ENCODE results near the gene PRM2.
"Not testable (repeated sequence)": the region's sequence is repeated elsewhere in the genome, so short reads cannot be mapped to it uniquely, and the experiment has no call there.

Gene PRM2

GRCh38 chr16:11289696-11290095 lies 13.4 kb upstream of the PRM2 start:
- DNase-seq (ENCODE audit: low read depth) = not testable (repeated sequence)

GRCh38 chr16:11289202-11289601 lies 12.9 kb upstream of the PRM2 start:
- no peak for DNase-seq (ENCODE audit: low read depth)

GRCh38 chr16:11285842-11286241 lies 9.6 kb upstream of the PRM2 start:
- DNase-seq (ENCODE audit: low read depth) = no peak

DNA sequence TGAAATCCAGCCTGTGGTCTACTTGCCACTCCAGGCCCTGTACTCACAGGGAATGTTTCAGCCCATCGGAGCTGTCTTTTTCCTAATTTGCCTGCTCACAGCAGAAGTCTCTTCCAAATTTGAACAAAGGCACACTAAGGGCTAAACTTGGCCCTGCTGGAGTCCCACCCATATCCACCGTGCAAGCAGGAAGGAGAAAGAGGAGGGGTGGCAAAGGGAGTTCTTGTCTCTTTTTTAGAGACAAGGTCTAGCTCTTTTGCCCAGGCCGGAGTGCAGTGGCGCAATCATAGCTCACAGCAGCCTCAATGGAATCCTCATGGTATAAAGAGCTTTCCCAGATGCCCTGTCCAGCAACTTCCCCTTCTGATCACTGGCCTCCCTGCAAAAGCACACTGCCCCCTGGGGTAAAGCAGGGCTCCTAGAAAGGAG lies 7.6 kb upstream of the PRM2 start:
- no peak for DNase-seq (ENCODE audit: low read depth)

DNA sequence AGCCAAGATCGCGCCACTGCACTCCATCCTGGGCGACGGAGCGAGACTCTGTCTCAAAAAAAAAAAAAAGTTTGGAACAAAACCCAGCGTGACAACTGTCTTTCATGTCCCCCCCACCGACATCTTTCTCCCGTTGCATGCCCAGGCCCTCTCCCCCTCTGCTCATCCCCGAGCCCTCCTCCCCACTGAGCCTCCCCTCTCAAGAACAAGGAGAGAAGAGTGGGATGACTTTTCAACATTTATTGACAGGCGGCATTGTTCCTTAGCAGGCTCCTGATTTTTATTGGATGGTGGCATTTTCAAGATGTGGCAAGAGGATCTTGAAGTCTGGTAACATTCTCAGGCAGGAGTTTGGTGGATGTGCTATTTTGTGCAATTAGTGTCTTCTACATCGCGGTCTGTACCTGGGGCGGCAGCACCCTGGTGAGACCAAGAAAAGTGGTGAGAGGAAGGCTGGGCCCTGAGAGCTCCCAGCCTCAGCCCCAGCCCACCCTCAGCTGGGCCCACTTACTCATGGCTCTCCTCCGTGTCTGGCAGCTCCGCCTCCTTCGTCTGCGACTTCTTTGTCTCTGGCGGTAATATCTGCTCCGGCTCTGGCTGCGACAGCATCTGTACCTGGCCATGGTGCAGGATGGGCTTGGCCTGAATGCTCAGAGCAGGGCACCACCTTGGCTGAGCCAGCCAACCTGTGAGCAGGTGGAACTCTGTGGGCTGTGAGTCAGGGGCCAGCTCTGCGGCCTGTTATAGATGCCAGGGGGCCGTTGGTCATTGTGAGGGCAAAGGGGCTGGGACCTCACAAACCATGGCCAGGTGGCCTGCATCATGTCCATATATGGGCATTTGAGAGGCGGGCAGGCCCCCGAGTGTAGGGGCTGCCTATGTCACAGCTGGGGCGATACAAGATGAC lies 4.6 kb upstream of the PRM2 start, which contains the start of gene PRM1:
Gene PRM1, minus strand, starts transcription at position 715 of the 907 bp plus-strand sequence. Its CDS starts 92 bp downstream, at position 623.
- no peak for DNase-seq (ENCODE audit: low read depth)

DNA sequence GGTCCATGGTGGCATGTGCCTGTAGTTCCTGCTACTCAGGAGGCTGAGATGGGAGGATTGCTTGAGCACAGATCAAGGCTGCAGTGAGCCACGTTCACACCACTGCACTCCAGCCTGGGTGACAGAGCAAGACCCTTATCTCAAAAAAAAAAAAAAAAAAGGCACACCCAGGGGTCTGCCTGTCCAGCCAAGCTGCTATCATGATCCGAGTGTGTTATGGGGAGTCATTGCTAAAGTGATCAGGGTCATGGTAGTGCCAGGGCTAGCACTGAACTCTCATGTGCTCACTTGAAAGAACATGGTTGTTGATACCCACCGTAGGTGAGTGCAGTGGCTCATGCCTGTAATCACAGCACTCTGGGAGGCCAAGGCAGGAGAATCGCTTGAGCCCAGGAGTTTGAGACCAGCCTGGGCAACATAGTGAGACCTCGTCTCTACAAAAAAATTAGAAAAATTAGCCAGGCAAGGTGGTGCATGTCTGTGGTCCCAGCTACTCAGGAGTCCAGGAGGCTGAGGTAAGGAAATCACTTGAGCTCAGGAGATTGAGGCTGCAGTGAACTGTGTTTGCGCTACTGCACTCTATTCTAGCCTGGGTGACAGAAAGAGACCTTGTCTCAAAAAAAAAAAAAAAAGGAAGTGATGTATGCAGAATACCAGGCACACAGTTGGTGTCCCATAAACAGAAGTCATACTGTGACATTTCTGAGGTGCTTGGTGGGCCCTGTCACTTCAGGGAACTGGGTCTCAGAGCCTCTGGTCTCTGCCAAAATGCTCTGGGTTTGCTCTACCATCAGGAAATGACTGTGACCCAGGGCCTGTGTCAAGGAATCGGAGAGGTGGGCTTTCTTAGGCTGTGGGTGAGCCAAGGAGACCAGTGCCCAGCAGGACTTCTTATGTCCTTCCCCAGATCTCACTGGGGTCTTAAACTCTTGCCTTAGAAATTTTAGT lies 2.7 kb upstream of the PRM2 start:
- DNase-seq (ENCODE audit: low read depth) = no peak

GRCh38 chr16:11277607-11278337 lies 1.5 kb upstream of the PRM2 start:
- no peak for DNase-seq (ENCODE audit: low read depth)

DNA sequence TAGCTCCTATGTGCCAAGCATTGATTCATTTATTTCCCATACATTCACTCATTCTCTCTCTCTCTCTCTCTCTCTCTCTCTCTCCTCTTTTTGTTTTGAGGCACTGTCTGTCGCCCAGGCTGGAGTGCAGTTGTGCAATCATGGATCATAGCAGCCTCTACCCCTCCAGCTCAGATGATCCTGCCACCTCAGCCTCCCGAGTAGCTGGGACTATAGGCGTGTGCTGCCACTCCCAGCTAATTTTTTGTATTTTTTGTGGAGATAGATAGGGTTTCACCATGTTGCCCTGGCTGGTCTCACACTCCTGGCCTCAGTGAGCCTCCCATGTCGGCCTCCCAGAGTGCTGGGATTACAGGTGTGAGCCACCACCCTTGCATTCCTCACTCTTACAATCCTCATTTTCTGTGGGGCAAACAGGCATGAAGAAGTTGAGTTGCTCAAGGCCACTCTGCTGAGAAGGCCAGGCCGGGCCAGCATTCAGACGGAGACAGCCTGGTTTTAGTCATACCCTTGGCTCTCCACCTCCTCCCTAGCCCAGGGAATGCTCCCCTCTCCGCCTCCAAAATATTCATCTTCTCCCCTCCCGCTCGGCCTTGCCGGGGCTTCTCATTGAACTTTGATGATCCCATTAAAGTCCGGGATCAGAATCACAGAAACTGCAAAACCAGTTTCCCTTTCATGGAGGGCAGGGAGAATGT lies 765 bp upstream of the PRM2 start:
- DNase-seq (ENCODE audit: low read depth) = no peak

DNA sequence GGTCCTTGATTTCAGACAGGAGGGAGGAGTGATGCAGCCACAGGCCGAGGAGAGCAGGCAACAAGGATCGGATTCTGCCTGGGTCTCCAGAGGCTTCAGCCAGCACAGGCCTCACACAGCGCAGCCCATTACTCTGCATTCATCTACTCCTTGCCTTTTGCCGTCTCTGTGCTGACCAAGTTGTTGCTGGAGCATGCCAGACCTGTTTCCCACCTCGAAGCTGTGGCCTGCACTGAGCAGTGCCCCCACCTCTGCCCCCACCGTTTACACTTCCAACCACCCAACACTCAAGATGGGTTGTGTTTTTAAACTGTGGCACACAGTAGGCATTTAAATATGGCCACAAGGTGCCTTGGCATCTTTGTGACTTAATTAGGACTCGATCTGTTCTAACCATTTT lies 1.3 kb downstream of the PRM2 start:
- DNase-seq (ENCODE audit: low read depth) = no peak

GRCh38 chr16:11273721-11274324 lies 2.5 kb downstream of the PRM2 start:
- no peak for DNase-seq (ENCODE audit: low read depth)

- DNase-seq (ENCODE audit: low read depth) = no peak
Measured at GRCh38 chr16:11272921-11273720, 3.2 kb downstream of the PRM2 start, which contains the start of gene PRM3. Gene PRM3, minus strand, starts transcription at chr16:11273629. Its CDS starts 34 bp downstream, at chr16:11273595.

- no peak for DNase-seq (ENCODE audit: low read depth)
Measured at GRCh38 chr16:11272484-11272883, 3.8 kb downstream of the PRM2 start.

DNA sequence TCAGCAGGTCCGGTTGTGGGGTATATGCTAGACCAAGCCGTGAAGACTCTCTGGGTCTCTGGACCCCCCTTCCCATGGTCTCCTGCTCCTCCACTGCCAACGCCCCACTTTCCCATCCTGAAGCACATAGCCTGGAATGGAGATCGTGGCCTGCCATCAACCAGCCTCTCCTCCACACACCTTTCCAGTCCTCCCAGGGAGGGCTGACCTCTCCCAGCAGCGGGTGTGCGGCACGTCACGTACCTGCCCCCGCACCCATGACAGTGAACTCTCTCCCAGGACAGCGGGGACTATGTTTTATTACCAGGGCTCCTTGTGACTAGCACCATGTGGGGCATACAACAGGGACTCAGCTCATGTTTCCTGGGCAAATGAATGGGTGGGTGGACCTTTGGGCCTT lies 4.7 kb downstream of the PRM2 start:
- no peak for DNase-seq (ENCODE audit: low read depth)

GRCh38 chr16:11270602-11271162 lies 5.6 kb downstream of the PRM2 start:
- no peak for DNase-seq (ENCODE audit: low read depth)

GRCh38 chr16:11268921-11269375 lies 7.3 kb downstream of the PRM2 start, which contains the start of gene TNP2:
Gene TNP2, minus strand, starts transcription at chr16:11269325. Its CDS starts 63 bp downstream, at chr16:11269262.
- no peak for DNase-seq (ENCODE audit: low read depth)

DNA sequence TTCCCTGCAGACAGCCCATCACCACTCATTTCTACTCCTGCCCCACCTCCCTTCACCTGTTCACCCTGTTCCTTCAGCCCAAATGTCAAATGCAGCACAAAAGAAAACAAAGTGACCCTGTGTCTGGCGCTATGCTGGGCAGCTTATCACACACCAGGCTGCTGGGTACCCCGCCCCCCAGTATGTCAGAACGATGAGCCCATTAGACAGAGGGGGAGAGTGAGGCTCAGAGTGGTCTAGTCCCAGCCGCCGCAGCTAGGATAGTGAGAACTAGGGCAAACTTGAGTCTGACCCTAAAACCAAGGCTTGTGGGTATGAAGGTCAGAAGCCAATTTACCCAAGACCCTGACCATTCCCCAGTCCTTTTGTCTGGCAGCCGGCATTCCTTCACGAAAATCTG lies 11.2 kb downstream of the PRM2 start:
- DNase-seq (ENCODE audit: low read depth) = no peak

- DNase-seq (ENCODE audit: low read depth) = no peak
Measured at GRCh38 chr16:11264155-11264832, 12.0 kb downstream of the PRM2 start.

DNA sequence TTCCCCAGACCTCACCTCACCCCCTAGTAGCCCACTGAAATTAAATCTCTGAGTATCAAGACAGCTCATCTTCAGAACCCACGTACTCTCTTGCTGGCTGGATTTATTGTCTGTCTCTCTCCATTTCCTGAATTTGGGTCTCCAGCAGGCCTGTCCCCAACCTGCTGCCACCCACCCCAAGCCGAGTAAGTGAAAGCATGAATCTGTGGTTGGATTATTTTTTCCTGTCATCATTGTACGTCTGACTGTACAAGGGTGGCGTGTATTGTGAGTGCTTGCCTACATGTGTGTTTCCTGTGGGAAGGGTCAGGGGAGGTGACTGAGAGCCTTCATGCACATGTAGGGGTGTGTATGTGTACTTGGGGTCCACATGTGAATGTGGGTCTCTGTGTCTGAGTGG lies 12.5 kb downstream of the PRM2 start:
- no peak for DNase-seq (ENCODE audit: low read depth)

DNA sequence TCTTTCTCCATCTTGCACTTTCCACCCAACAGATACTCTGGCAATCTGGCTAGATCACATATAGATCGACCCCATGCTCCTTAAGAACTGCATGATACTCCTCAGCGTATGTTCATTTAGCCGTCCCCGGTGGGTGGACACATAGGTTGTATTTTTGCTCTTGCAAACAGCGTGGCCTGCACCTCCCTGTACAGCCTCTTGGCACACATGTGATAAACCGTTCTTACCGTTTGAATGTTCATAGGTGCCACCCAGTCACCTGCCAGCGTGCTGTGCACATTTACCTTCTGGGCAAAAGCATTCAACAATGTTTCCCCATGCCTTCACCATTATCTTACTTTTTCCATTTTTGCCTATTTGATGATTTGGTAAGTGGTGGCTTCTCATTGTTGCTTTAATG lies 13.4 kb downstream of the PRM2 start:
- no peak for DNase-seq (ENCODE audit: low read depth)
